ENCODE measurements around the gene NKAIN1. TPM values are rescaled to one million over a fixed set of nuclear protein-coding genes. Genes with fewer than 3 reads are reported as not detected.

Gene NKAIN1
- total and polyA plus RNA-seq, 12 donors: 2.9 to 195 (median 10.5) TPM

GRCh38 chr1:31221072-31221471 lies 18.6 kb downstream of the NKAIN1 start:
- no peak overlapping the region for H3K4me3 ChIP-seq
- no peak for DNase-seq
- intact Hi-C loops (cut with DNase I): no loop called here
- no peak for TF ChIP-seq CTCF (IDR thresholded peaks at IDR 0.05)
- TF ChIP-seq POLR2A (IDR thresholded peaks at IDR 0.05): no peak
- no peaks in the 10 kb centered on the region for H3K27me3 ChIP-seq
- peaks cover 0 to 4% of the 10 kb centered on the region in 2 donors for H3K4me1 ChIP-seq (replicated peaks in 1 of 2)
- 73 to 93% (median 89%) methylated on average over 6 of the region's 6 CpGs for WGBS, 4 donors
- no peaks in the 10 kb centered on the region for H3K36me3 ChIP-seq (replicated peaks in 1 of 2)
- H3K27ac ChIP-seq: no peak overlapping the region
- H3K9me3 ChIP-seq (replicated peaks in 1 of 3): no peaks in the 10 kb centered on the region

DNA sequence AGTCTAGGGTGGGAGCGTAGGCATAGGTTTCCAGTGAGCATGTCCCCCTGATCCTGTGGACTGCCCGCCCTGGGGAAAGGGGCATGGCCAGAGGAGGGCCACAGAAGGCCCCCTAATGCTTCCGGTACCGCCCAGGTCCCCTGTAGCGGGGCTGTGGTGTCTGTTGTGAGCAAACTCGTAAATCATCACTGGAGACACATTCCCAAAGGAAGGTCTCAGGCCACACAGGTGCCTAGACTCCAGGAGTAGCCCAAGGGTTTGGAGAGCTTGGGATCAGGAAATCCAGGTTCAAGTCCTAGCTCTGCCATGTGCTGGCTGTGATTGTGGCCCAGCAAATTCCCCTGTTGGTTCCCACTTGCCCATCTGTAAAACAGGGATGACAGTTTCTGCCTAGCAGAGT lies 20.2 kb downstream of the NKAIN1 start:
- intact Hi-C loops (cut with DNase I): no loop called here
- H3K4me1 ChIP-seq (replicated peaks in 1 of 2): peaks cover 0 to 13% of the 10 kb centered on the region in 2 donors
- no peak overlapping the region for H3K4me3 ChIP-seq
- H3K27ac ChIP-seq: no peak overlapping the region
- no peak for TF ChIP-seq POLR2A (IDR thresholded peaks at IDR 0.05)
- no peak for TF ChIP-seq CTCF (IDR thresholded peaks at IDR 0.05)
- no peaks in the 10 kb centered on the region for H3K9me3 ChIP-seq (replicated peaks in 1 of 3)
- no peaks in the 10 kb centered on the region for H3K36me3 ChIP-seq (replicated peaks in 1 of 2)
- H3K27me3 ChIP-seq: no peaks in the 10 kb centered on the region
- no peak for DNase-seq
- WGBS, 4 donors: 93 to 100% (median 97%) methylated on average over 1 to 6 of the region's 6 CpGs

GRCh38 chr1:31218705-31219104 lies 21.0 kb downstream of the NKAIN1 start:
- Histone ChIP-seq H3K9me3 (replicated peaks in 1 of 3) (no peaks in the 10 kb centered on the region), H3K36me3 (replicated peaks in 1 of 2) (no peaks in the 10 kb centered on the region), H3K27me3 (no peaks in the 10 kb centered on the region), H3K4me3 (no peak overlapping the region), H3K27ac (peak overlapping the region in 1 of 5 donors; percentile 19), H3K4me1 (replicated peaks in 1 of 2) (peaks cover 0 to 13% of the 10 kb centered on the region in 2 donors)
- 69 to 75% (median 72%) methylated on average over 3 to 8 of the region's 8 CpGs for WGBS, 4 donors
- DNase-seq: peak in 1 of 7 donors; percentile 83
- TF ChIP-seq POLR2A (IDR thresholded peaks at IDR 0.05): no peak
- no peak for TF ChIP-seq CTCF (IDR thresholded peaks at IDR 0.05)
- intact Hi-C loops (cut with DNase I): no loop called here

DNA sequence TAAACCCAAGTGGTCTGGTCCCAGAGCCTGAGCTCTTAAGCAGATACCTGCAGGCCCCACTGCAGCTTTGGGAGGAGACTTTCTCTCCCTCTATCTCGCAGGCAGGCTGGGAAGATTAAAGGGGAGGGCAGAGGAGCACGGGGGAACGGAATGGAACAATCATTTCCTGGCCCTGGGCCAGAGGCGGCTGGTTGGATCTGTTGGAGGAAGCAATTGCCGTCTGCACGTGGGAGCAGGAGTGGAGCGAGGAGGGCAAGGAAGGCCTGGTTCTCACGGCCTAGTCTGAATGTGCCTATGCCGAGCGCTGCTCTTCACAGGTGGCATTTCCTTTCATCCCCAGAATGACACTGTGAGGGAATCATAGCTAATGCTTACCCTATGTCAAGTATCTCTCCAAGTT lies 23.7 kb downstream of the NKAIN1 start:
- H3K9me3 ChIP-seq (replicated peaks in 1 of 3): no peaks in the 10 kb centered on the region
- H3K27ac ChIP-seq: peak overlapping the region in 1 of 5 donors; percentile 63
- WGBS, 4 donors: 21 to 27% (median 24%) methylated on average over 9 to 10 of the region's 10 CpGs
- TF ChIP-seq CTCF (IDR thresholded peaks at IDR 0.05) (no peak), POLR2A (IDR thresholded peaks at IDR 0.05) (no peak)
- H3K4me1 ChIP-seq (replicated peaks in 1 of 2): peaks cover 0 to 13% of the 10 kb centered on the region in 2 donors
- H3K27me3 ChIP-seq: no peaks in the 10 kb centered on the region
- DNase-seq: peak; percentile 62 to 92 (median 79)
- intact Hi-C loops (cut with DNase I): no loop called here
- H3K36me3 ChIP-seq (replicated peaks in 1 of 2): no peaks in the 10 kb centered on the region
- H3K4me3 ChIP-seq: no peak overlapping the region
